OCI-LY1 (cell line): Measurements from ENCODE around the gene PPP4R3A.

Source experiments
- EZH2 ChIP-seq: fragments of 200-600 bp; sonication (generic), shearing (Covaris generic); IDR thresholded peaks from 2 replicates; pipeline ENCODE4 v1.8.0; 2017; ENCODE audit warnings: borderline replicate concordance, mixed run types, mild to moderate bottlenecking, antibody characterized with exemption, low read length, moderate library complexity, mixed read lengths
- TF ChIP-seq, protein P1 (sequence below): fragments of 200-600 bp; sonication (generic), shearing (Covaris generic); IDR thresholded peaks from 2 replicates; pipeline ENCODE4 v1.5.1; 2017; ENCODE audit warnings: mild to moderate bottlenecking, antibody characterized with exemption, low read length, moderate library complexity, mixed read lengths

DNA sequence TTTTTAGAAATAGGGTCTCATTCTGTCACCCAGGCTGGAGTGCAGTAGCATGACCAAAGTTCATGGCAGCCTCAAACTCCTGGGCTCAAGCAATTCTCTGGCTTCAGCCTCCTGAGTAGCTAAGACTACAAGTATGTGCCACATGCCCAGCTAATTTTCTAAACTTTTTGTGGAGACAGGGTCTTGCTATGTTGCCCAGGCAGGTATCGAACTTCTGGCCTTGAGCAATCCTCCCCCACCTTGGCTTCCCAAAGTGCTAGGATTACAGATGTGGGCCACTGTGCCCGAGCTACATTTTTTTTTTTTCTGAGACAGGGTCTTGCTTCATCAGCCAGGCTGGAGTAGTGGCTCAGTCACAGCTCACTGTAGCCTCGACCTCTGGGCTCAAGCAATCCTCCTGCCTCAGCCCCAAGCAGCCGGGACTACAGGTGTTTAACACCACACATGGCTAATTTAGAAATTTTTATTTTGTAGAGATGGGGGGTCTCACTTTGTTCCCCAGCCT is 7.1 kb downstream of the PPP4R3A start:
- TF ChIP-seq, protein P1, sequence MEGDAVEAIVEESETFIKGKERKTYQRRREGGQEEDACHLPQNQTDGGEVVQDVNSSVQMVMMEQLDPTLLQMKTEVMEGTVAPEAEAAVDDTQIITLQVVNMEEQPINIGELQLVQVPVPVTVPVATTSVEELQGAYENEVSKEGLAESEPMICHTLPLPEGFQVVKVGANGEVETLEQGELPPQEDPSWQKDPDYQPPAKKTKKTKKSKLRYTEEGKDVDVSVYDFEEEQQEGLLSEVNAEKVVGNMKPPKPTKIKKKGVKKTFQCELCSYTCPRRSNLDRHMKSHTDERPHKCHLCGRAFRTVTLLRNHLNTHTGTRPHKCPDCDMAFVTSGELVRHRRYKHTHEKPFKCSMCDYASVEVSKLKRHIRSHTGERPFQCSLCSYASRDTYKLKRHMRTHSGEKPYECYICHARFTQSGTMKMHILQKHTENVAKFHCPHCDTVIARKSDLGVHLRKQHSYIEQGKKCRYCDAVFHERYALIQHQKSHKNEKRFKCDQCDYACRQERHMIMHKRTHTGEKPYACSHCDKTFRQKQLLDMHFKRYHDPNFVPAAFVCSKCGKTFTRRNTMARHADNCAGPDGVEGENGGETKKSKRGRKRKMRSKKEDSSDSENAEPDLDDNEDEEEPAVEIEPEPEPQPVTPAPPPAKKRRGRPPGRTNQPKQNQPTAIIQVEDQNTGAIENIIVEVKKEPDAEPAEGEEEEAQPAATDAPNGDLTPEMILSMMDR, result no peak
- TF ChIP-seq EZH2, result no peak
